Measurements from ENCODE around the gene IL20.

- TF ChIP-seq CTCF (IDR thresholded peaks at IDR 0.05; ENCODE audit: control extremely low read depth in 1 of 3, insufficient read depth in 1 of 3, low read depth in 1 of 3, low read length in 3 of 3) (no peak), TCF12 (IDR thresholded peaks at IDR 0.05; ENCODE audit: low read depth, low read length) (no peak), RAD21 (IDR thresholded peaks at IDR 0.05 in 1 of 2, conservative IDR thresholded peaks at IDR 0.05 in 1 of 2; ENCODE audit: low read depth in 2 of 2, low read length in 2 of 2) (no peak), CREB1 (IDR thresholded peaks at IDR 0.05) (no peak), POLR2A (IDR thresholded peaks at IDR 0.05; ENCODE audit: control extremely low read depth in 1 of 2, low read depth in 2 of 2, low read length in 2 of 2) (no peak), USF2 (IDR thresholded peaks at IDR 0.05; ENCODE audit: low read length) (no peak), TAF1 (IDR thresholded peaks at IDR 0.05; ENCODE audit: low read depth, low read length) (no peak), JUN (IDR thresholded peaks at IDR 0.05; ENCODE audit: low read depth, low read length) (no peak), E2F6 (IDR thresholded peaks at IDR 0.05) (no peak), ATF3 (IDR thresholded peaks at IDR 0.05; ENCODE audit: insufficient read depth, low read depth, low read length) (no peak), TEAD4 (IDR thresholded peaks at IDR 0.05; ENCODE audit: low read depth, low read length) (no peak), TAF7 (optimal IDR thresholded peaks at IDR 0.05; ENCODE audit: borderline replicate concordance, low read depth, low read length) (no peak), POLR2AphosphoS5 (IDR thresholded peaks at IDR 0.05; ENCODE audit: low read depth, low read length) (no peak), MAX (IDR thresholded peaks at IDR 0.05) (no peak)
Measured at GRCh38 chr1:206868264-206868663, 2.8 kb downstream of the IL20 start.

Data from H1 (cell line).